HG02840 (cell line): ENCODE measurements around the gene GSG1L.
"Not testable (repeated sequence)": the region's sequence is repeated elsewhere in the genome, so short reads cannot be mapped to it uniquely, and the experiment has no call there.

Source experiments
- ATAC-seq: cut with Tn5 transposase; IDR thresholded peaks from one replicate; pipeline ENCODE4 v1.9.1; 2021; ENCODE audit warnings: mild to moderate bottlenecking, moderate library complexity, moderate number of reproducible peaks; ENCODE audit not compliant: unreplicated experiment, low FRiP score

Gene GSG1L

GRCh38 chr16:27749946-27750345 lies 313.6 kb downstream of the GSG1L start:
- ATAC-seq: no peak

GRCh38 chr16:27749547-27749875 lies 314.0 kb downstream of the GSG1L start:
- no peak for ATAC-seq

- no peak for ATAC-seq
These were observed 314.5 kb downstream of the GSG1L start for GRCh38 chr16:27748868-27749546.

GRCh38 chr16:27747946-27748345 lies 315.6 kb downstream of the GSG1L start:
- ATAC-seq: no peak

GRCh38 chr16:27746076-27746855 lies 317.2 kb downstream of the GSG1L start:
- no peak for ATAC-seq

GRCh38 chr16:27745348-27745747 lies 318.2 kb downstream of the GSG1L start:
- ATAC-seq: no peak

- no peak for ATAC-seq
These were observed 319.6 kb downstream of the GSG1L start for GRCh38 chr16:27743963-27744362.

GRCh38 chr16:27743001-27743400 lies 320.5 kb downstream of the GSG1L start:
- not testable (repeated sequence) for ATAC-seq

GRCh38 chr16:27742333-27742732 lies 321.2 kb downstream of the GSG1L start:
- no peak for ATAC-seq

GRCh38 chr16:27740496-27741201 lies 322.9 kb downstream of the GSG1L start:
- no peak for ATAC-seq

- ATAC-seq: no peak
These were observed 323.7 kb downstream of the GSG1L start for GRCh38 chr16:27739606-27740357.

- ATAC-seq: no peak
These were observed 324.9 kb downstream of the GSG1L start for GRCh38 chr16:27738596-27738995.
